HG03280 (cell line): ENCODE data around the gene EPHB1.

Experiments
- ATAC-seq: cut with Tn5 transposase; IDR thresholded peaks from one replicate; pipeline ENCODE4 v1.9.1; 2021; ENCODE audit warnings: mild to moderate bottlenecking, moderate library complexity; ENCODE audit not compliant: unreplicated experiment

Gene EPHB1

GRCh38 chr3:134904776-134905646, 110.0 kb downstream of the EPHB1 start:
- peak; percentile 25 for ATAC-seq

DNA sequence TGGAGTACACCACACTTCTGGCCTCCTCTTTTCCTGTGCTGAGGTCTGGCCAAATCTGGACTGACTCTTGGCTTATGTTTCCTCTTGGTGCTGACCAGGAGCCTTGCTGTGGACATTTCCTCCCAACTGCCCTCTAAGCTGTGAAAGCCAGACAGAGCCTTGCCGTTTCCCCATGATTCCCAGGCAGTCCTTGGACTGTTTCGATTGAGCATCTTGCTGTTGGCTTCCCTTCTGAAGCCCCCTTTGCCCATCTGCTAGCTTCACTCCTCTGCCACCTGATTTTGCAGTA, 110.5 kb downstream of the EPHB1 start:
- ATAC-seq: no peak

- ATAC-seq: no peak
Observed at GRCh38 chr3:134908271-134908670, 113.2 kb downstream of the EPHB1 start.

- ATAC-seq: no peak
Observed at GRCh38 chr3:134910026-134910425, 115.0 kb downstream of the EPHB1 start.

DNA sequence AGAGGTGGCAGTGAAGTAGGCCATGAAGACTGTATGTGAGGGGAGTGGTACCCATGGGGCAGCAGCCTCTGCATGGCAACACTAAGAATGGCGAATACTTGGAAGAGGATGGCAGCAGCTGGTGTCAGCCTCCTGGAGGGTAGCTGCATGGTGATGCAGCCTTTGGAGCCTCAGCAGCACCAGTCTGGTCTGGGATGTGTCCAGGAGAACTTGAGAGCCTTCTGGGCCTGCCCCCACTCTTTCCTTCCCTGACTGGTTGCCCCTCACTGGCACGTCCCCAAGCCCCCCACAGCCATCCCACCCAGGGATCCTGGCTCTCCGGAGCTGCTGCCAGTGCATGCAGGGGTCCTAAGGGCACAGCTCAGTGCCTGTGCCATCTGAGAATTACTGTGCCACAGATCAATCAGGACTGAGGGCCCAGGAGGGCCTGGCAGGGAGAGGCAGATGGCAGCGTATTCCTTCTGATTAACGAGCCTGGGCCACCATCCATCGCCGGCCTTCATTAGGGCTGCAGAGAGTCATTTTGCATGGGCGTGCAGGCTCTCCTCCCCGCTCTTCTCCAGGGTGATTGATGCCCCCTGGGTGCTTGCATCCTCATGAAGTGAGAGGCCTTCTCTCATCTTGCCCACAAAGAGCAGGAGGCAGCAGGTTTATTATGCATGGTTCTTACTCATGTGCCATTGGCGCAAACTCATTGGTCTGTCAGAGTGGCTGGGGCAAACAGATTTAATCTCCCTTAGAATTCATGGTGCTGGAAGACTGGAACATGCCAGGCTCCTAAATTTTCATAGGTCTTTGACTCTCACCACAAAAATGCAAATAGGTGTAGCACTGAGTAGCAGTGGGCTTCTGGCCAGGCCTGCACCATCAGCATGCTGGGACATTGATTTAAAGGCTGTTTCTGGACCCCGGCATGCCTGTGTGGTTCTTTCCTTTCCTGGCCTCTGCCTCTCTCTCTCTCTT, 116.8 kb downstream of the EPHB1 start:
- ATAC-seq: no peak

GRCh38 chr3:134916276-134916961, 121.4 kb downstream of the EPHB1 start:
- ATAC-seq: no peak

GRCh38 chr3:134917631-134918030, 122.6 kb downstream of the EPHB1 start:
- no peak for ATAC-seq

DNA sequence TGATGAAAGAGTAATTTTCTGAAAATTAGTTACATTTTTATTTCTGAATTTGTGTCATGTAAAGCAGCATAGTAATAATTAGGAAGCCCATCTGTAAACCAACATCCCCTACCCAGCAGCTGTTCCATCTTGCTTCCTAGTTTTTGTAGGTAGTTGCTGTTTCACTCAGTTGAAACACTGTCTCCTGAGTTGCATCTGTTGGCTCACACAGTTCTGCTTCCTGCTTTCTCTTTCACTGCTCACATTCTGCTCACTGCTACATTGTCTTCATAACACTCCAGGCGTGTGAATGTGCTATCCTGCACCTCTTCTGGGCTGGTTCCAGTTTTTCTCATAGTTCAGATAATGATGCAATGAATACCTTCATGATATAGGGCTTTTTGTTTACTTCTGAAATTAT, 123.4 kb downstream of the EPHB1 start:
- peak; percentile 95 for ATAC-seq

- ATAC-seq: no peak
Observed at GRCh38 chr3:134922101-134922500, 127.0 kb downstream of the EPHB1 start.

DNA sequence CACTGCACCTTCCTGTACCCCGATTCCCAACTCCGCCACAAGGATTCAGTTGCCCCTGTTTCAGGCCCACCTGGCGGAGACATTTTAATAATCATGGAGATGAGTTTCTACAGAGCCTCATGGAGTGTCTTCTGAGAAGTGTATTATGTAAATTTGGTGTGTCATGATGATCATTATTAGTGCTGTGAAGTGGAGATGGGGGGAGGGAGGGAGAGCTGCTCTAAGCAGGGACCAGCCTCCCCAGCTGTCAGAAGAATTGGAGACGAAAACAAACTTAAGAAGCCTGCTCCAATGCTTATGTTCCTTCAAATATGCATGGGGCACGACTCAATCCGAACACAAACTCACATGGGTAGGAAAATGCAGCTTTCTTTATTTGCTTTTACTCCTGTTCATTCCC, 127.8 kb downstream of the EPHB1 start:
- no peak for ATAC-seq

DNA sequence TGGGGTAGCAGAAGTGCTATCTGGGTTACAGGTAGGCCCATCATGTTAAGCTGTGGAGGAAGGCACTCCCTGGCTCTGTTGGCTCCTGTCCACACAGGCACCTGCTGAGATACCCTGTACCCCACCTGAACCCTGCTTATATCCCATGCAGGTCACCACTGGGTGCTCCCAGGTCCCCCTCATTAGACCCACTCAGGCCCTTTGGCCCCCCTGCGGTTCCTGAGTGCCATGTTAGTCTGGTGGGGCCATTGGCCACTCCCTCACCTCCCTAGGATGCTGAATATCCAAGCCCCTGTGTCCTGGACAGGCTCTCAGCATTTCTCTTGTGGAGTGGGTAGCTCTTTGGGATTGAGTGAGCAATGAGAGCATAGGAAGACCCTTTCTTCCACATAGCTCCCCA, 128.2 kb downstream of the EPHB1 start:
- ATAC-seq: no peak

- ATAC-seq: no peak
Observed at GRCh38 chr3:134927599-134927998, 132.5 kb downstream of the EPHB1 start.

DNA sequence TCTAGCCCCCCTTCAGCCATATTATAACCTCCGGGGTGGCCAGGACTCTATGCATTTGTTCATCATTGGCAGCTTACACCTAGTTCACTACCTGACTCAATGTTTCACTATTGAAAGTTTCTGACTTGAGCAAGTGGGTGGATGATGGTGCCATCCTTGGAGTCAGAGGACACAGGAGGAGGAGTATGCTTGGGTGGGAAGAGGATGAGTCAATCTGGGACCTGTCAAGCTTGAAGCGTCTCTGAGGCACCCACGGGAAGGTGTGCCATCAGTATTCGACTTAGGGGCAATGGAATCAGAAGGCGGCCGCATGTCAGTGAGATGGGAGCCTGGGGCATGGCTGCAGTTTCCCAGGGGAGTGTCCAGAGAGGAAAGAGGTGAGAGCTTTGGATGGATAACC, 133.3 kb downstream of the EPHB1 start:
- ATAC-seq: no peak

DNA sequence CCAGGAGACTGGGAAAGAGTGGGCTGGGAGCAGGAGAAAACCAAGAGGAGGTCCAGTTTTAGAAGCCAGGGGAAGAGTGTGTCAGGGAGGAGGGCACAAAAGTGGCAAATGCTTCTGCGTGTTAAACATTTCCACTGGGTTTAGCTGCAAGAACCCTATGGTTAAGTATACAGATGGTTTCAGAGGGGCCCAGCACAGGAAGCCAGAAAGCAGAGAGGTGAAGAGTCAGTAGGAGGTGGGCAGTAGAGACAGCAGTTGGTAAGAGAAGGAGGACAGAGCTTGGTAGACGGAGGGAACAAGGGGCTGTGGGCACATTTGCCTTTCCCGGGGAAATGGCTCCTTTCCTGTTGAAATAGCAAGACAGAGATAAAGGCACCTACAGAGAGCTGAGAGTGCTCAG, 133.8 kb downstream of the EPHB1 start:
- ATAC-seq: no peak

- ATAC-seq: no peak
Observed at GRCh38 chr3:134929976-134930375, 134.9 kb downstream of the EPHB1 start.

DNA sequence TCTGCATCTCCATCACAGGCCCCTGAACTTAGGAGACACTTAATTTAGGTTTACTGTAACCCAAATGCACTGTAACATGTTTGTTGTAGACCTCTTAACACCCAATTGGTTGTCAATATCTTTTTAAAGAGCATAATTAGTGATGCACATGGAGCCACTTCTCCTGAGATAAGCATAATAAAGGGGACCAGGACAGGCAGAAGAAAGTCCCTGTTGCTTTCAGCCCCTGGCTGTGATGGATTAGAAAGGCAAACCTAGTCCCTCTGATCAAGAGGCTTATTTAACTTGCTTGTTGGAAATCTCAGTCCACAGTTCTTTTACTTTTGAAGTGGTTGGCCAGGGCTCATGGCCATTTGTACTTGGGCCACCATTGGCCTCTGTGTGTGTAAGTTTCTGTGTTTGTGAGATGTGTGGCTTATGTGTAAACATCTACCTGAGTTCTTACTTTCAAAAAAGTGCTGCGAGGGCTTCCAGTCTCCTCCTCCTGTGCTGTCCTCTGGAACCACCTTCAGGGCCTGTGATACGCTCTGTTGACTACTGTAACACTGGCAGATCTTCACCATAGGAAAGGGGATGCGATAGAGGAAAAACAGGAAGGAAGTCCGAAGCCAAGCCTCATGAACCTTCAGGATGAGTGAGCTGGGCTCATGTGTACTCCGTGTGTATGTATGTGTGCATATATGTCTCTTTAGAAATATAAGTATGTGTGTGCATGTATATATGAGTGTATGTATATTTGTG, 136.2 kb downstream of the EPHB1 start:
- no peak for ATAC-seq

GRCh38 chr3:134932035-134932434, 137.0 kb downstream of the EPHB1 start:
- no peak for ATAC-seq

- no peak for ATAC-seq
Observed at GRCh38 chr3:134933997-134934396, 138.9 kb downstream of the EPHB1 start.

DNA sequence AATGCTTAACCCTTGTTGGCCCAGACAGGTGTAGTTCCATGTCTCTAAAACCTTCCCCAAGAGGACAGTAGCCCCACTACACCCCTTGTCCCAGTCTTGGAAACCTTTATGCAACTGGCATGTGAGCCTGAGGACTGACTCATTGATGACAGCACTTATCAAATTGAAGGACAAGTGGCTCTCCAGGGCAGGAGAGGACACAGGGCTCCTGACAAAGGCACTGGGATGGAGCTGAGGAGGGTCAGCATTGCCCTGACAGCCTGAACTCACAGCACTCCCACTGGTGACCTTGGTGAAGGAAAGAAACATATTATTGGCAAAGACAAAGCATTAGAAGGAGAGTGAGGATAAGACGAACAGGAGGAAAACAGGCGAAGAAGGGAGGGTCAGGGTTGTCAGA, 139.9 kb downstream of the EPHB1 start:
- ATAC-seq: no peak

DNA sequence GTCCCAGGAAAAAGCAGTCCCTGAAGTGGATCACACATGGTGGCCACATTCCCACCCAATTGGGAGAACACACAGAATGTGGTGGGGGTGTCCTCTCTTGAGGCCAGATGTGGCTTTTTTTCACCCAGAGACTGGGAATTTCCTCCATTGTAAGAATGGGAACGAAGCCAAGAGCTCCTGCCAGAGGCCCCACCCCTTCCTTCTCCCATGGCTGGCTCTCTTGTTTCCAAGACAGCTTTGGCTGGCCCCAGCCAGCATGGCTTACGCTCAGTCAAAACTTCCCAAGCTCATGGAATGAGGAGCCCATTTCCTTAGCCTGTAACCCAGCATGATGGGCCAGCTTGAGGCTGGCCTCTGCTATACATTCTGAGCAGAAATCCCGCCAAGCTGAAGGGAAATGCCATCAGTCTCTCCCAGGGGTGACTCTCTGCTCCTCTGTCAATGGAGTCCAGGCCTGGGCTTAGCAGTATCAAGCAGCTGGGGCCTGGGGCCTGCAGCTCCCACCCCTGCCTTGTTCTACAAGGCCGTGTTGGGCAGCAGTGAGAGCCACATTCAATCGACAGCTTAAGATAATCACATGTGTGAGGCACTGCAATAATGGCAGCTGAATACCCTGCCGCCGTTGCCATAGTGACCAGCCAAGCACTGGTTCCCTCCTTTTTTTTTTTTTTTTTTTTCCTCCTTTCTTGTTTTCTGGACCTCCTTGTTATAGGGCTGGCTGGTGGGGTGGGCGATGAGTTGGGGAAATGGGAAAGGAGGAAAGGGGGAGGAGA, 142.4 kb downstream of the EPHB1 start:
- ATAC-seq: no peak
